ENCODE measurements around the gene C6orf141. TPM values are rescaled to one million over a fixed set of nuclear protein-coding genes. Genes with fewer than 3 reads are reported as not detected.

Gene C6orf141
- total and polyA plus RNA-seq, 8 donors = 2.4 to 21.1 (median 7.4) TPM

DNA sequence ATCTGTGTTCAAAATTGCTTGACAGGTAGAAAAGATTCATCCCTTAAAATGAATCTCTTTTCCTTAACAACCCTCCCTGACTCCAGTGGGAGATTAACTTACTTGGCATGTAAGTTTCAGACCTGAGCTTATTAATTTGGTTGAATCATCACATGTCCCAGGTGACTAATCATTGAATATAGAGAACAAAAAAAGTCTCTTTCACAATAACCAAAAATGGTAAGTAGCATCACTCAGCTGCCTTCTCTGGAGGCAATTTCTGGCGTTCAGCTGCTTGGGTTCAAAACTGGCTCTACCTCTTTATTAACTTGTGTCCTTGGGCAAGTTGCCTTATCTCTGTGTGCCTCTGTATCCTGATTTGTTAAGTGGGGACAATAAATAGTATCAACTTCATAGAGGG lies 2.9 kb downstream of the C6orf141 start:
- 27 to 36% methylated on average over 1 of the region's 1 CpG for WGBS, 2 donors

DNA sequence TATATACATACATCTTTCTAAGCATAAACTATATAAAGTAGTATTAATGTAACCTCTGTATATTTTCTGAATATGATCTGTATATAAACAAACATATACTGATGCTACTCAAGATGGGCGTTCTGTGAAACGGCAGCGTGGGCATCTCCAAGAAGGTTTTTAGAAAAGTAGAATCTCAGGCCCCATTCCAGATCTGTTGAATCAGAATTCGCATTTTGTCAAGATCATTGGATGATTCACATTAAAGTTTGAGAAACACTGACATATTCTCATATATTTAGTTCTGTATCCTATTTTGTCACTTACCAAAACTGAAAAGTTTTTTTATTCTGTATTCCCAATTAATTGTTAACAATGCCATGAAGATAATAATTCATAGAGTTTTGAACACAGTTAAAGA lies 5.5 kb downstream of the C6orf141 start:
- TF ChIP-seq, protein P1, sequence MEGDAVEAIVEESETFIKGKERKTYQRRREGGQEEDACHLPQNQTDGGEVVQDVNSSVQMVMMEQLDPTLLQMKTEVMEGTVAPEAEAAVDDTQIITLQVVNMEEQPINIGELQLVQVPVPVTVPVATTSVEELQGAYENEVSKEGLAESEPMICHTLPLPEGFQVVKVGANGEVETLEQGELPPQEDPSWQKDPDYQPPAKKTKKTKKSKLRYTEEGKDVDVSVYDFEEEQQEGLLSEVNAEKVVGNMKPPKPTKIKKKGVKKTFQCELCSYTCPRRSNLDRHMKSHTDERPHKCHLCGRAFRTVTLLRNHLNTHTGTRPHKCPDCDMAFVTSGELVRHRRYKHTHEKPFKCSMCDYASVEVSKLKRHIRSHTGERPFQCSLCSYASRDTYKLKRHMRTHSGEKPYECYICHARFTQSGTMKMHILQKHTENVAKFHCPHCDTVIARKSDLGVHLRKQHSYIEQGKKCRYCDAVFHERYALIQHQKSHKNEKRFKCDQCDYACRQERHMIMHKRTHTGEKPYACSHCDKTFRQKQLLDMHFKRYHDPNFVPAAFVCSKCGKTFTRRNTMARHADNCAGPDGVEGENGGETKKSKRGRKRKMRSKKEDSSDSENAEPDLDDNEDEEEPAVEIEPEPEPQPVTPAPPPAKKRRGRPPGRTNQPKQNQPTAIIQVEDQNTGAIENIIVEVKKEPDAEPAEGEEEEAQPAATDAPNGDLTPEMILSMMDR (IDR thresholded peaks at IDR 0.05) = no peak
- Histone ChIP-seq H3K27ac (peak overlapping the region in 2 of 4 donors; percentile 43 to 59), H3K27me3 (peaks cover 0 to 4% (median 0%) of the 10 kb centered on the region in 4 donors), H3K9me3 (no peaks in the 10 kb centered on the region), H3K36me3 (no peaks in the 10 kb centered on the region), H3K4me1 (peaks cover 0 to 8% (median 0%) of the 10 kb centered on the region in 3 donors), H3K4me3 (no peak overlapping the region)
- intact Hi-C loops (cut with DNase I) = no loop called here
- WGBS, 2 donors = 62 to 63% methylated on average over 4 of the region's 4 CpGs
- ATAC-seq = no peak
- no peak for FAIRE-seq
- DNase-seq = no peak

More for the DNA sequence above, 2.9 kb downstream of the C6orf141 start:
- H3K9me3 ChIP-seq = no peaks in the 10 kb centered on the region
- no peak for DNase-seq
- intact Hi-C loops (cut with DNase I) = no loop called here
- H3K36me3 ChIP-seq = no peaks in the 10 kb centered on the region
- TF ChIP-seq, protein P1 (IDR thresholded peaks at IDR 0.05) = no peak
- peaks cover 0 to 4% (median 0%) of the 10 kb centered on the region in 4 donors for H3K27me3 ChIP-seq
- no peak overlapping the region for H3K4me3 ChIP-seq
- no peak for FAIRE-seq
- H3K27ac ChIP-seq = peak overlapping the region in 2 of 4 donors; percentile 56 to 76
- ATAC-seq = no peak
- H3K4me1 ChIP-seq = peaks cover 0 to 11% (median 0%) of the 10 kb centered on the region in 3 donors

DNA sequence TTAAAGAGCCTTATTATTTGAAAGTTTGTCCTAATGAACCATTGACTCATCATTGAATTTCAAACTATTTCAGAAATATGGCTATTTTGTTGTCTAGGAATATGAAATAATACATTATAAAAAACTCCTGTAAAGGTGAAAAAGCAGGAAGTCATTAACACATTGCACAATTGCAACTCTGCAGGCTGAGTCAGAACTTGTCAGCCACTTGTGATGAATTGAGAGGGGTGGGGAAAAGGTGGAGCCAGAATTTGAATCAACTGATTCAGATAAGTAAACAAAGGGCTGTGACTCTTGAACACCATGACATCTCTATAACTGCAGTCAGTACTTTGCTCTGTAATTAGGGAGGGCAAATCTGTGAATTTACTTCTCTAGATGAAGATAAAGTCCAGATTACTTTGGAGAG lies 6.0 kb downstream of the C6orf141 start:
- Histone ChIP-seq H3K4me3 (no peak overlapping the region), H3K36me3 (no peaks in the 10 kb centered on the region), H3K9me3 (no peaks in the 10 kb centered on the region), H3K4me1 (peaks cover 0 to 8% (median 0%) of the 10 kb centered on the region in 3 donors), H3K27ac (peak overlapping the region in 2 of 4 donors; percentile 56 to 59), H3K27me3 (peaks cover 0 to 4% (median 0%) of the 10 kb centered on the region in 4 donors)
- FAIRE-seq (peak; percentile 89), ATAC-seq (peak; percentile 95 to 98 (median 97)), DNase-seq (peak in 3 of 6 donors; percentile 60 to 74 (median 65))
- intact Hi-C loops (cut with DNase I) = no loop called here
- TF ChIP-seq, protein P1 (IDR thresholded peaks at IDR 0.05) = no peak

DNA sequence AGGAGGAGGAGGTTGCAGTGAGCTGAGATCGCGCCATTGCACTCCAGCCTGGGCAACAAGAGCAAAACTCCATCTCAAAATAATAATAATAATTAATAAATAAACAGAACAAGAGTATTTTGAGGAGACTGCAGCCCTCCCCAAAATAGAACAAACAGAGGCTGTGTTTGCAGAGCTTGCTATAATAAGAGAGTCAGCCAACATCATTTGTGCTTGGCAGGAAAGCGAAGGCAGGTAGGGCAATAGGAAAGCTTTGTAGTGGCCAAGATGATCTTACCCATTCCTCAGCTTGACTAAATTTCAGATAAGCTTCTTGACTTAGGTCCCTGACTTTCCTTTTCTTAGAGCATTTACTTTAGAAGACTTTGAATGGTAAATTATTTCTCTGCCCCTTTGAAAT lies 6.7 kb downstream of the C6orf141 start:
- Histone ChIP-seq H3K9me3 (no peaks in the 10 kb centered on the region), H3K4me3 (no peak overlapping the region), H3K27ac (peak overlapping the region in 2 of 4 donors; percentile 51 to 56), H3K27me3 (peaks cover 0 to 4% (median 0%) of the 10 kb centered on the region in 4 donors), H3K4me1 (peaks cover 0 to 4% (median 0%) of the 10 kb centered on the region in 3 donors), H3K36me3 (no peaks in the 10 kb centered on the region)
- FAIRE-seq (no peak), DNase-seq (no peak), ATAC-seq (no peak)
- intact Hi-C loops (cut with DNase I) = no loop called here
- TF ChIP-seq, protein P1 (IDR thresholded peaks at IDR 0.05) = no peak
- 70 to 83% methylated on average over 3 of the region's 3 CpGs for WGBS, 2 donors

DNA sequence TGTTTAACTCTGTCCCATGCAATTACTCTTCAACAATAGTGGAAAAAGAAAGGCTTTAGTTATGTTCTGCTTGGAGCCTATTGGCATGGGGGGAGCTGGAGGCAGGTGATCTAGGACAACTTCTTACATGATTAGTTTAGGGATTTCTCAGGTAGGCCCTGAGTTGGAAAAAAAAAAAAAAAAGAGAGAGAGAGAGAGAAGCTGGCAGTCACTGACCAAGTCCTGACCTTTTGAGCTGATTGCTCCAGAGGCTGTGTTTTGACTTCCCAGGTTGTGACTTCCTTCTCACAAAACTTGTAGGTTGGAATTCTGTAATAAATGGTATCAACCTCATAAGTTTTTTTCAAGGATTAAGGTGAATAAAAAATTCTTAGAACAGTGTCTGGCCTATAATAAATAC lies 7.8 kb downstream of the C6orf141 start:
- intact Hi-C loops (cut with DNase I) = no loop called here
- ATAC-seq = no peak

More for the DNA sequence above, 7.8 kb downstream of the C6orf141 start:
- H3K4me1 ChIP-seq = peaks cover 0 to 4% (median 0%) of the 10 kb centered on the region in 3 donors
- H3K27me3 ChIP-seq = peaks cover 0 to 4% (median 0%) of the 10 kb centered on the region in 4 donors
- DNase-seq (no peak), FAIRE-seq (no peak)
- H3K9me3 ChIP-seq = no peaks in the 10 kb centered on the region
- H3K27ac ChIP-seq = no peak overlapping the region
- H3K36me3 ChIP-seq = no peaks in the 10 kb centered on the region
- no peak overlapping the region for H3K4me3 ChIP-seq
- TF ChIP-seq, protein P1 (IDR thresholded peaks at IDR 0.05) = no peak
